AG08396 (cell line): ENCODE results near the gene NUP160.
"Not testable (repeated sequence)": the region's sequence is repeated elsewhere in the genome, so short reads cannot be mapped to it uniquely, and the experiment has no call there.

Experiments used
- DNase-seq: peaks from one replicate; pipeline ENCODE4 v3.0.0; 2012; ENCODE audit warnings: low spot score, mixed read lengths

NUP160 gene

GRCh38 chr11:47847892-47848699 is at the start of gene NUP160:
Gene NUP160 (minus strand): TSS chr11:47848350. CDS start chr11:47848318, 32 bp downstream.
- DNase-seq = peak; percentile 86

- no peak for DNase-seq
Measured at GRCh38 chr11:47896199-47896598, 48.0 kb upstream of the NUP160 start.

- no peak for DNase-seq
Measured at GRCh38 chr11:47895035-47895434, 46.9 kb upstream of the NUP160 start.

- not testable (repeated sequence) for DNase-seq
Measured at GRCh38 chr11:47892546-47893276, 44.6 kb upstream of the NUP160 start.

- DNase-seq = no peak
Measured at GRCh38 chr11:47891886-47892285, 43.7 kb upstream of the NUP160 start.

GRCh38 chr11:47889714-47890441 is 41.7 kb upstream of the NUP160 start:
- DNase-seq = no peak

GRCh38 chr11:47887910-47888569 is 39.9 kb upstream of the NUP160 start:
- DNase-seq = no peak

- peak; percentile 65 for DNase-seq
Measured at GRCh38 chr11:47886096-47886495, 37.9 kb upstream of the NUP160 start.

GRCh38 chr11:47882437-47882836 is 34.3 kb upstream of the NUP160 start:
- DNase-seq = not testable (repeated sequence)

- no peak for DNase-seq
Measured at GRCh38 chr11:47881145-47881544, 33.0 kb upstream of the NUP160 start.

GRCh38 chr11:47879259-47880158 is 31.4 kb upstream of the NUP160 start:
- DNase-seq = no peak

GRCh38 chr11:47875858-47876257 is 27.7 kb upstream of the NUP160 start:
- DNase-seq = not testable (repeated sequence)

- no peak for DNase-seq
Measured at GRCh38 chr11:47870404-47870803, 22.3 kb upstream of the NUP160 start.

GRCh38 chr11:47869544-47870393 is 21.6 kb upstream of the NUP160 start:
- no peak for DNase-seq

- no peak for DNase-seq
Measured at GRCh38 chr11:47867823-47868222, 19.7 kb upstream of the NUP160 start.

- DNase-seq = not testable (repeated sequence)
Measured at GRCh38 chr11:47866892-47867291, 18.7 kb upstream of the NUP160 start.

- no peak for DNase-seq
Measured at GRCh38 chr11:47864901-47865300, 16.8 kb upstream of the NUP160 start.

- no peak for DNase-seq
Measured at GRCh38 chr11:47863898-47864430, 15.8 kb upstream of the NUP160 start.

- DNase-seq = peak; percentile 51
Measured at GRCh38 chr11:47863189-47863897, 15.2 kb upstream of the NUP160 start.
